H1 (cell line): ENCODE results near the gene HMGB3. TPM values are rescaled to one million over a fixed set of nuclear protein-coding genes. Genes with fewer than 3 reads are reported as not detected.

ENCODE experiments used
- CTCF ChIA-PET: fragments of 300-600 bp; sonication (Branson Sonifier 250); formaldehyde crosslinking; loops from one replicate; lab custom pipeline; 2021; ENCODE audit not compliant: partially characterized antibody; lab: Charles Lee
- POLR2A ChIA-PET: fragments of 300-600 bp; sonication (Branson Sonifier 250); formaldehyde crosslinking; loops from one replicate; lab custom pipeline; 2021; ENCODE audit warnings: inconsistent platforms; ENCODE audit not compliant: partially characterized antibody; lab: Charles Lee
- DNase-seq, 2 experiments: peaks; one replicate each; pipeline versions ENCODE4 v3.0.0 to v3.0.0-alpha.2; 2010 to 2022; ENCODE audit warnings: low spot score in 2 of 2, low read depth in 1 of 2, mixed read lengths in 1 of 2
- FAIRE-seq: peaks from 2 replicates; lab custom pipeline; 2011; peaks lifted over from hg19 to GRCh38; lab: Jason Lieb, UNC
- H2AFZ ChIP-seq: 2 replicates; pipeline ENCODE4 v1.8.1; 2012; ENCODE audit warnings: low read length, inconsistent platforms
- H2AK5ac ChIP-seq: 2 replicates; pipeline ENCODE4 v1.6.1; 2013; ENCODE audit warnings: low read depth, low read length
- H2BK120ac ChIP-seq: replicated peaks from 2 replicates; pipeline ENCODE3; 2013; ENCODE audit warnings: low read depth, low read length, inconsistent platforms
- H2BK12ac ChIP-seq: 2 replicates; pipeline ENCODE4 v1.6.1; 2013; ENCODE audit warnings: low read depth, low read length
- H2BK15ac ChIP-seq: 2 replicates; pipeline ENCODE4 v1.6.1; 2013; ENCODE audit warnings: low read length
- H2BK20ac ChIP-seq: 2 replicates; pipeline ENCODE4 v1.6.1; 2013; ENCODE audit warnings: low read length
- H2BK5ac ChIP-seq: 2 replicates; pipeline ENCODE4 v1.6.1; 2013; ENCODE audit warnings: low read depth, low read length
- H3K14ac ChIP-seq: 2 replicates; pipeline ENCODE4 v1.6.1; 2013; ENCODE audit warnings: inconsistent platforms; ENCODE audit not compliant: insufficient read length
- H3K18ac ChIP-seq: 2 replicates; pipeline ENCODE4 v1.6.1; 2013; ENCODE audit warnings: low read length; ENCODE audit errors: extremely low read depth
- H3K23ac ChIP-seq: 2 replicates; pipeline ENCODE4 v1.6.1; 2013; ENCODE audit warnings: inconsistent platforms; ENCODE audit not compliant: insufficient read length
- H3K23me2 ChIP-seq: 2 replicates; pipeline ENCODE4 v1.6.1; 2013; ENCODE audit warnings: low read depth, low read length
- H3K27ac ChIP-seq: 2 replicates; pipeline ENCODE4 v1.6.1; 2011; ENCODE audit warnings: low read depth, low read length, inconsistent platforms
- H3K27me3 ChIP-seq, 4 experiments: replicated peaks in 1 of 4; 1 replicate in 1 of 4; 2 replicates in 3 of 4; pipeline versions ENCODE4 v1.6.1 to v1.8.1; 2011 to 2013; ENCODE audit warnings: low read length in 3 of 4, mild to moderate bottlenecking in 3 of 4, inconsistent platforms in 2 of 4, mixed read lengths in 2 of 4, moderate library complexity in 1 of 4; ENCODE audit not compliant: control insufficient read depth in 3 of 4, insufficient read depth in 3 of 4; ENCODE audit errors: extremely low read depth in 1 of 4
- H3K36me3 ChIP-seq, 4 experiments: 2 replicates each; pipeline versions ENCODE4 v1.6.1 to v1.8.1; 2011 to 2013; ENCODE audit warnings: mild to moderate bottlenecking in 4 of 4, low read length in 3 of 4, moderate library complexity in 2 of 4, control low read depth in 1 of 4, inconsistent platforms in 1 of 4; ENCODE audit not compliant: insufficient read depth in 4 of 4, control insufficient read depth in 2 of 4
- H3K4ac ChIP-seq: replicated peaks from 2 replicates; pipeline ENCODE3; 2013; ENCODE audit warnings: low read length, low read depth, mixed read lengths, inconsistent platforms; ENCODE audit not compliant: insufficient read length
- H3K4me1 ChIP-seq, 4 experiments: replicated peaks in 1 of 4; 1 replicate in 1 of 4; 2 replicates in 3 of 4; pipeline versions ENCODE4 v1.6.1 to v1.8.1; 2011 to 2013; ENCODE audit warnings: low read length in 3 of 4, inconsistent platforms in 2 of 4, mixed read lengths in 1 of 4; ENCODE audit not compliant: insufficient read depth in 4 of 4, control insufficient read depth in 3 of 4
- H3K4me2 ChIP-seq, 2 experiments: 2 replicates each; pipeline versions ENCODE4 v1.6.1 to v1.8.1; 2011 to 2013; ENCODE audit warnings: low read depth in 2 of 2, low read length in 2 of 2, control low read depth in 1 of 2, inconsistent platforms in 1 of 2, mild to moderate bottlenecking in 1 of 2; ENCODE audit not compliant: insufficient read depth in 1 of 2
- H3K4me3 ChIP-seq, 4 experiments: fragments of 200-600, 300-600 bp in 1 of 4; sonication (generic), shearing (Covaris generic), sonication (Bioruptor Twin) in 1 of 4; 2 replicates each; pipeline versions ENCODE4 v1.5.1 to v1.8.1; 2011 to 2016; ENCODE audit warnings: low read length in 4 of 4, low read depth in 3 of 4, control low read depth in 2 of 4, inconsistent platforms in 2 of 4, mild to moderate bottlenecking in 2 of 4, mixed read lengths in 1 of 4, moderate library complexity in 1 of 4; ENCODE audit not compliant: insufficient read depth in 2 of 4; ENCODE audit errors: extremely low read depth in 1 of 4
- H3K56ac ChIP-seq: replicated peaks from 2 replicates; pipeline ENCODE3; 2013; ENCODE audit warnings: low read depth, mild to moderate bottlenecking, mixed read lengths, low read length, inconsistent platforms; ENCODE audit not compliant: insufficient read length
- H3K79me1 ChIP-seq: 2 replicates; pipeline ENCODE4 v1.6.1; 2013; ENCODE audit warnings: low read depth, low read length, control low read depth
- H3K79me2 ChIP-seq, 2 experiments: 2 replicates each; pipeline versions ENCODE4 v1.6.1 to v1.8.1; 2012 to 2013; ENCODE audit warnings: low read length in 2 of 2, mild to moderate bottlenecking in 2 of 2, inconsistent platforms in 1 of 2; ENCODE audit not compliant: insufficient read depth in 2 of 2, control insufficient read depth in 1 of 2
- H3K9ac ChIP-seq, 4 experiments: replicated peaks in 1 of 4; 1 replicate in 1 of 4; 2 replicates in 3 of 4; pipeline versions ENCODE4 v1.6.1 to v1.8.1; 2011 to 2013; ENCODE audit warnings: low read depth in 3 of 4, low read length in 3 of 4, control low read depth in 2 of 4, mild to moderate bottlenecking in 2 of 4, moderate library complexity in 2 of 4, inconsistent platforms in 1 of 4; ENCODE audit errors: extremely low read depth in 1 of 4
- H3K9me3 ChIP-seq, 2 experiments: 2 replicates each; pipeline versions ENCODE4 v1.6.1 to v1.8.1; 2012 to 2013; ENCODE audit warnings: mild to moderate bottlenecking in 2 of 2, moderate library complexity in 2 of 2, control low read depth in 1 of 2, inconsistent platforms in 1 of 2, low read depth in 1 of 2, low read length in 1 of 2, mixed read lengths in 1 of 2; ENCODE audit not compliant: insufficient read depth in 2 of 2
- H4K20me1 ChIP-seq, 2 experiments: replicated peaks in 1 of 2; 2 replicates each; pipeline versions ENCODE3 to v1.8.1; 2011 to 2013; ENCODE audit warnings: inconsistent platforms in 2 of 2, low read length in 2 of 2, mild to moderate bottlenecking in 1 of 2; ENCODE audit not compliant: insufficient read depth in 2 of 2, control insufficient read depth in 1 of 2
- H4K5ac ChIP-seq: 2 replicates; pipeline ENCODE4 v1.6.1; 2013; ENCODE audit warnings: low read length, low read depth, mixed read lengths, inconsistent platforms; ENCODE audit not compliant: insufficient read length
- H4K8ac ChIP-seq: 2 replicates; pipeline ENCODE4 v1.8.0; 2013; ENCODE audit warnings: mild to moderate bottlenecking, moderate library complexity, low read length, inconsistent platforms; ENCODE audit not compliant: insufficient read depth; ENCODE audit errors: extremely low read depth
- H4K91ac ChIP-seq: replicated peaks from 2 replicates; pipeline ENCODE3; 2013; ENCODE audit warnings: low read length, mixed read lengths, inconsistent platforms; ENCODE audit not compliant: insufficient read length
- CBX8 ChIP-seq: fragments of 300-800, 300-1000 bp; sonication (generic); IDR thresholded peaks from 2 replicates; pipeline ENCODE4 v1.7.1; 2016; ENCODE audit warnings: low read depth, low read length, borderline replicate concordance
- CHD1 ChIP-seq: IDR thresholded peaks from 2 replicates; pipeline ENCODE4 v1.6.1; 2012; ENCODE audit warnings: low read depth, low read length, improper control_type of control experiment
- CREB1 ChIP-seq: IDR thresholded peaks from 2 replicates; pipeline ENCODE4 v1.6.1; 2012; ENCODE audit warnings: inconsistent platforms
- CTBP2 ChIP-seq: IDR thresholded peaks from 2 replicates; pipeline ENCODE4 v1.7.0; 2011; ENCODE audit warnings: borderline replicate concordance, mild to moderate bottlenecking, moderate library complexity, mixed read lengths, low read length; ENCODE audit not compliant: insufficient read depth, insufficient read length
- KDM4A ChIP-seq: IDR thresholded peaks from one replicate; pipeline ENCODE4 v1.7.1; 2012; ENCODE audit warnings: low read depth, mild to moderate bottlenecking, moderate library complexity, low read length, inconsistent platforms; ENCODE audit not compliant: severe bottlenecking
- KDM5A ChIP-seq: fragments of 200-600 bp; IDR thresholded peaks from 2 replicates; pipeline ENCODE4 v1.7.1; 2012; ENCODE audit warnings: mild to moderate bottlenecking, low read length, inconsistent platforms, mixed read lengths
- NANOG ChIP-seq: IDR thresholded peaks from 2 replicates; pipeline ENCODE4 v1.6.1; 2011; ENCODE audit warnings: low read length, low read depth, mild to moderate bottlenecking, inconsistent platforms; ENCODE audit not compliant: insufficient read depth, poor library complexity, severe bottlenecking
- NRF1 ChIP-seq: IDR thresholded peaks from 2 replicates; pipeline ENCODE4 v1.6.1; 2011; ENCODE audit warnings: mild to moderate bottlenecking, low read depth, low read length, improper control_type of control experiment
- SAP30 ChIP-seq: fragments of 300-600 bp; sonication (generic); IDR thresholded peaks from 2 replicates; pipeline ENCODE4 v1.7.1; 2012; ENCODE audit warnings: low read length, moderate library complexity, mild to moderate bottlenecking, inconsistent platforms; ENCODE audit not compliant: insufficient read depth, insufficient replicate concordance
- TAF7 ChIP-seq: optimal IDR thresholded peaks from 2 replicates; pipeline ENCODE3; 2011; ENCODE audit warnings: low read depth, mild to moderate bottlenecking, inconsistent platforms, low read length, moderate library complexity, borderline replicate concordance
- TCF12 ChIP-seq: IDR thresholded peaks from 2 replicates; pipeline ENCODE4 v1.6.1; 2011; ENCODE audit warnings: low read depth, mild to moderate bottlenecking, low read length
- TEAD4 ChIP-seq: IDR thresholded peaks from 2 replicates; pipeline ENCODE4 v1.6.1; 2012; ENCODE audit warnings: low read depth, low read length, inconsistent platforms, mixed read lengths
- YY1 ChIP-seq: IDR thresholded peaks from 2 replicates; pipeline ENCODE4 v1.6.1; 2011; ENCODE audit warnings: low read depth, mild to moderate bottlenecking, low read length
- WGBS, 2 experiments: shearing (Covaris generic) in 1 of 2; methylation state at CpG; one replicate each; pipeline versions ENCODE4 v1.1.6 to v1.1.7; 2013 to 2015; ENCODE audit warnings: low lambda C conversion rate in 2 of 2, mixed read lengths in 2 of 2, inconsistent platforms in 1 of 2, low coverage in 1 of 2, missing lambda C conversion rate in 1 of 2; ENCODE audit not compliant: insufficient replicate concordance in 2 of 2, insufficient coverage in 1 of 2, insufficient read length in 1 of 2; ENCODE audit errors: extremely low coverage in 1 of 2, missing lambda C conversion rate in 1 of 2; 5-methylcytosine and 5-hydroxymethylcytosine counted together
- polyA plus RNA-seq, 7 experiments: library from polyadenylated mRNA; depleted of rRNA in 3 of 7; stranded (reverse) in 5 of 7; unstranded in 2 of 7; fragments of >200 nt in 5 of 7; fragments of 200-250 nt in 2 of 7; gene quantifications; 1 replicate in 5 of 7; 2 replicates in 1 of 7; 4 replicates in 1 of 7; pipeline versions ENCODE4 v1.2.1 to v1.2.3, GENCODE V29; 2011 to 2013; ENCODE audit warnings: missing spikeins in 2 of 7, mixed read lengths in 2 of 7
- total RNA-seq: library from RNA; stranded (reverse); fragmentation: NEBNext Ultra II Directional; extraction: Animal tissue kit (Norgen Biotek cat#: 25700); gene quantifications from 2 replicates; pipeline ENCODE4 v1.2.1, GENCODE V29; 2021
- TF ChIP-seq, protein P1 (sequence below): IDR thresholded peaks from 2 replicates; pipeline ENCODE4 v1.6.1; 2011; ENCODE audit warnings: low read length, improper control_type of control experiment

The HMGB3 gene
- total and polyA plus RNA-seq, 2 of the 8 experiments (the other 6 are each of a cell fraction or from before 2014, with no cell fraction given) = 55.8 to 346 TPM

DNA sequence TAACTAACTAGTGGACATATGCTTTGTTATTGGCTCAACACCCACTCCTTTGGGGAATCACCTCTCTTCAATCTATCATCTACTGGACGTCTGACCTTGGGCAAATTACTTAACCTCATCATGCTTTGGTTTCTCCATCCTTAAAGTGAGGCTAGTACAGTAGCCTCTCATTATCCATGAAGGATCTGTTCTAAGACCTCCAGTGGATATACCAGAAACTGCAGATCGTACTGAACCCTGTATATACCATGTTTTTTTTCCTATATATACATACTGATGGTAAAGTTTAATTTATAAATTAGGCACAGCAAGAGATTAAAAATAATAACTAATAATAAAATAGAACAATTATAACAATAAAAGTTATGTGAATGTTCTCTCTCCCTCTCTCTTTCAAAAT is 56.2 kb downstream of the HMGB3 start:
- Histone ChIP-seq H3K9ac (no peak overlapping the region), H3K9me3 (no peaks in the 10 kb centered on the region; a peak in 2 of 4 replicates), H3K4me2 (no peak overlapping the region), H3K56ac (no peak overlapping the region), H4K5ac (no peak overlapping the region), H2BK12ac (no peak overlapping the region), H4K8ac (no peak overlapping the region), H4K20me1 (no peaks in the 10 kb centered on the region), H2AFZ (no peak overlapping the region), H2BK5ac (no peak overlapping the region), H3K36me3 (no peaks in the 10 kb centered on the region), H4K91ac (no peak overlapping the region), H2BK120ac (no peak overlapping the region), H2BK20ac (no peak overlapping the region), H3K14ac (no peak overlapping the region), H3K27ac (no peak overlapping the region), H3K27me3 (no peaks in the 10 kb centered on the region), H3K4me3 (no peak overlapping the region), H3K4me1 (no peaks in the 10 kb centered on the region), H3K18ac (no peak overlapping the region), H3K79me1 (no peaks in the 10 kb centered on the region), H3K4ac (no peak overlapping the region), H2BK15ac (no peak overlapping the region), H3K23ac (no peak overlapping the region), H3K23me2 (no peaks in the 10 kb centered on the region), H2AK5ac (no peak overlapping the region), H3K79me2 (no peaks in the 10 kb centered on the region)
- FAIRE-seq (no peak), DNase-seq (no peak)
- CTCF ChIA-PET = no interaction called here
- POLR2A ChIA-PET = no interaction called here
- WGBS, 2 experiments = 73% methylated on average over 2 of the region's 2 CpGs; no CpG with 5 or more reads in 1 of the 2 experiments
- TF ChIP-seq KDM4A (no peak), NANOG (no peak), TEAD4 (no peak), CHD1 (no peak), TAF7 (no peak), CBX8 (no peak), TCF12 (no peak), CREB1 (no peak), KDM5A (no peak), SAP30 (no peak), YY1 (no peak), CTBP2 (no peak), NRF1 (no peak)
- TF ChIP-seq, protein P1, sequence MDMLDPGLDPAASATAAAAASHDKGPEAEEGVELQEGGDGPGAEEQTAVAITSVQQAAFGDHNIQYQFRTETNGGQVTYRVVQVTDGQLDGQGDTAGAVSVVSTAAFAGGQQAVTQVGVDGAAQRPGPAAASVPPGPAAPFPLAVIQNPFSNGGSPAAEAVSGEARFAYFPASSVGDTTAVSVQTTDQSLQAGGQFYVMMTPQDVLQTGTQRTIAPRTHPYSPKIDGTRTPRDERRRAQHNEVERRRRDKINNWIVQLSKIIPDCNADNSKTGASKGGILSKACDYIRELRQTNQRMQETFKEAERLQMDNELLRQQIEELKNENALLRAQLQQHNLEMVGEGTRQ = no peak
